B cell (primary cell): ENCODE measurements around the gene RBM19. TPM values are rescaled to one million over a fixed set of nuclear protein-coding genes. Genes with fewer than 3 reads are reported as not detected.

Source experiments
- ATAC-seq: fragments of 200-7000 bp; cut with Tn5 transposase; one replicate; pipeline ENCODE4 v1.10.0; 2021; ENCODE audit warnings: low read depth, mild to moderate bottlenecking, moderate number of reproducible peaks, moderate library complexity
- CTCF ChIA-PET: fragments of 350-600 bp; sonication (Branson Sonifier 250); formaldehyde crosslinking; loops from one replicate; lab custom pipeline; 2021; ENCODE audit warnings: antibody characterized with exemption, inconsistent platforms; lab: Charles Lee
- POLR2A ChIA-PET: fragments of 350-600 bp; sonication (Branson Sonifier 250); formaldehyde crosslinking; loops from one replicate; lab custom pipeline; 2021; ENCODE audit warnings: antibody characterized with exemption; lab: Charles Lee
- DNase-seq: peaks from one replicate; pipeline ENCODE4 v3.0.0; 2013
- H2AFZ ChIP-seq: 2 replicates; pipeline ENCODE4 v1.6.1; 2012; ENCODE audit warnings: mild to moderate bottlenecking, low read depth, low read length; ENCODE audit not compliant: insufficient read depth, poor library complexity, severe bottlenecking
- H3K27ac ChIP-seq, 2 donors: 1 replicate in 1 of 2; 2 replicates in 1 of 2; pipeline ENCODE4 v1.5.1; 2012 to 2013; ENCODE audit warnings: low read length in 2 of 2, mild to moderate bottlenecking in 2 of 2, moderate library complexity in 1 of 2
- H3K27me3 ChIP-seq, 4 experiments: fragments of 200-600 bp in 1 of 4; sonication (generic) in 1 of 4; replicated peaks in 1 of 4; 1 replicate in 2 of 4; 2 replicates in 2 of 4; pipeline versions ENCODE4 v1.6.1 to v1.7.0; 2013 to 2016; ENCODE audit warnings: low read length in 3 of 4, mild to moderate bottlenecking in 2 of 4, mixed read lengths in 1 of 4, moderate library complexity in 1 of 4; ENCODE audit not compliant: insufficient read depth in 4 of 4, control insufficient read depth in 3 of 4; ENCODE audit errors: control extremely low read depth in 1 of 4
- H3K36me3 ChIP-seq, 2 experiments: replicated peaks in 1 of 2; 1 replicate in 1 of 2; 2 replicates in 1 of 2; pipeline versions ENCODE4 v1.6.1 to v1.7.1; 2013; ENCODE audit warnings: low read length in 1 of 2; ENCODE audit not compliant: insufficient read depth in 2 of 2, control insufficient read depth in 1 of 2; ENCODE audit errors: control extremely low read depth in 1 of 2, extremely low read depth in 1 of 2
- H3K4me1 ChIP-seq, 2 donors: fragments of 200-600 bp in 1 of 2; sonication (generic) in 1 of 2; 1 replicate in 1 of 2; 2 replicates in 1 of 2; pipeline versions ENCODE4 v1.5.1 to v1.6.1; 2013 to 2017; ENCODE audit warnings: low read length in 2 of 2; ENCODE audit not compliant: control insufficient read depth in 2 of 2, insufficient read depth in 2 of 2
- H3K4me2 ChIP-seq: replicated peaks from 2 replicates; pipeline ENCODE3; 2012; ENCODE audit warnings: mild to moderate bottlenecking, low read depth, low read length; ENCODE audit not compliant: poor library complexity, severe bottlenecking
- H3K4me3 ChIP-seq, 5 experiments: fragments of 200-600 bp in 1 of 5; sonication (generic) in 1 of 5; 1 replicate in 3 of 5; 2 replicates in 2 of 5; pipeline versions ENCODE4 v1.5.1 to v1.7.0; 2011 to 2016; ENCODE audit warnings: low read length in 4 of 5, mild to moderate bottlenecking in 4 of 5, low read depth in 2 of 5, control low read depth in 1 of 5, moderate library complexity in 1 of 5; ENCODE audit not compliant: insufficient read depth in 1 of 5; ENCODE audit errors: control extremely low read depth in 1 of 5, extremely low read depth in 1 of 5
- H3K79me2 ChIP-seq: fragments of 200-600 bp; sonication (generic); one replicate; pipeline ENCODE4 v1.6.0; 2016; ENCODE audit warnings: low read length; ENCODE audit not compliant: control insufficient read depth, insufficient read depth
- H3K9ac ChIP-seq: fragments of 200-600 bp; sonication (generic); 2 replicates; pipeline ENCODE4 v1.6.1; 2017; ENCODE audit warnings: mild to moderate bottlenecking, low read length, moderate library complexity
- H3K9me3 ChIP-seq, 3 donors: one replicate each; pipeline versions ENCODE4 v1.6.1 to v1.7.1; 2013; ENCODE audit warnings: low read length in 2 of 3; ENCODE audit not compliant: control insufficient read depth in 2 of 3, insufficient read depth in 1 of 3; ENCODE audit errors: control extremely low read depth in 1 of 3
- H4K20me1 ChIP-seq: 2 replicates; pipeline ENCODE4 v1.6.0; 2012; ENCODE audit warnings: mild to moderate bottlenecking, low read length; ENCODE audit not compliant: insufficient read depth, control insufficient read depth, poor library complexity, severe bottlenecking
- H3K27ac Mint-ChIP-seq: one replicate; pipeline ENCODE4 v1.8.0; 2021; ENCODE audit warnings: mixed read lengths
- H3K27me3 Mint-ChIP-seq: one replicate; pipeline ENCODE4 v1.8.0; 2021; ENCODE audit warnings: mixed read lengths
- H3K4me1 Mint-ChIP-seq: one replicate; pipeline ENCODE4 v1.8.0; 2021; ENCODE audit warnings: mixed read lengths
- H3K4me3 Mint-ChIP-seq: one replicate; pipeline ENCODE4 v1.8.0; 2021; ENCODE audit warnings: mixed read lengths
- H3K9me3 Mint-ChIP-seq: one replicate; pipeline ENCODE4 v1.8.0; 2022; ENCODE audit warnings: mixed read lengths; ENCODE audit not compliant: insufficient read depth
- EZH2 ChIP-seq: IDR thresholded peaks from 2 replicates; pipeline ENCODE4 v1.6.1; 2012; ENCODE audit warnings: borderline replicate concordance, low read depth, mild to moderate bottlenecking, moderate library complexity, low read length; ENCODE audit not compliant: insufficient read depth, poor library complexity, severe bottlenecking
- WGBS: methylation state at CpG from one replicate; pipeline ENCODE4 v1.1.5; 2013; ENCODE audit warnings: missing lambda C conversion rate; ENCODE audit not compliant: insufficient coverage; 5-methylcytosine and 5-hydroxymethylcytosine counted together
- intact Hi-C: fragments of 100-400 bp; cut with micrococcal nuclease; formaldehyde crosslinking; loops from one replicate; pipeline ENCODE4 v1.10.0; 2022
- polyA plus RNA-seq: library from polyadenylated mRNA; depleted of rRNA; stranded (reverse); fragments of >200 nt; gene quantifications from 2 replicates; pipeline ENCODE4 v1.2.3, GENCODE V29; 2012
- total RNA-seq, 2 donors: library from RNA; stranded (reverse); fragments of 120-200 nt in 1 of 2; gene quantifications; 1 replicate in 1 of 2; 2 replicates in 1 of 2; pipeline versions ENCODE4 v1.2.3 to v1.2.4, GENCODE V29; 2013 to 2022
- TF ChIP-seq, protein P1 (sequence below): fragments of 200-600 bp; IDR thresholded peaks from one replicate; pipeline ENCODE4 v1.8.0; 2022; ENCODE audit warnings: antibody characterized with exemption, mild to moderate bottlenecking

The RBM19 gene
- total and polyA plus RNA-seq, 2 donors (not counting 1 experiment from before 2014, with no cell fraction given): 43.1 to 90.0 TPM

DNA sequence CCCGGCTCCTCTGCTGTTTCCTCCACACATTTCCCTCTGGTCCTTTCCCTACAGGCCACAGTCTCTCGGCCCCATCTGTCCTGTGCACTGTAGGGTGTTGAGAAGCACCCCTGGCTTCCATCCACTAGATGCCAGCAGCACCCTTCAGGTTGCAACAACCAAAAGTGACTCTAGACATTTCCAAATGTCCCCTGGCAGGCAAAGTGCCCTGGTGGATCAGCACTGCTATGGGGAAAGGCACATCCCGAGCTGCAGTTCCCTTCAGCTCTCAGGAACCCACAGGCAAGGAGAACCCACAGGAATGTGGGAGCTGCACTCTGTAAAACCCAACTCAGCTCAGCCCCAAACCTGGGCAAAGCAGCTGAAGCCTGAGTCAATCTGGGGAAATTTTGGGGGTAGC is 77.0 kb downstream of the RBM19 start:
- CTCF ChIA-PET: no interaction called here
- H3K27ac Mint-ChIP-seq: no peak overlapping the region

DNA sequence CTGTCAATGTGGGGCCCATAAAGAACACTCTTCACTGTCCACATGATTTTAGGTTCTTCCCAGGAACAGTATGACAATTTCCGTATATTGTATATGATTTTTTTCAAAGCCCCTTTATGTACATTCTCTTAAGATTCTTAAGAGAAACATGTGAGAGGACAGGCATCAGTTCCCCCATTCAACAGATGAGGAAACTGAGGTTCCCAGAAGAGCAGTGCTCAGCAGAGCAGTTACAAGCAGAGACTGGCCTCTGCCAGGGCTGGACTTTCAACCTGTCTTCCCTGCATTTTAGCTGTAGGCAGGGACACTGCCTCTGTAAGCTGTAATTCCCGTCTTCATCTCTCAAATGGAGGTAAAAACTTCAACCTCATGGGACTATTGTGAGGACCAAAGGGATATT is 77.7 kb downstream of the RBM19 start:
- ChIA-PET POLR2A (no interaction called here), CTCF (no interaction called here)
- no peak for ATAC-seq
- Histone ChIP-seq H3K4me1 (no peaks in the 10 kb centered on the region), H3K9me3 (peaks cover 0 to 3% (median 0%) of the 10 kb centered on the region in 3 donors), H4K20me1 (no peaks in the 10 kb centered on the region), H3K9ac (no peak overlapping the region), H3K36me3 (peaks cover 0 to 24% of the 10 kb centered on the region in 2 experiments), H3K4me2 (no peak overlapping the region), H3K27me3 (no peaks in the 10 kb centered on the region), H3K27ac (no peak overlapping the region), H3K4me3 (no peak overlapping the region), H2AFZ (no peak overlapping the region), H3K79me2 (no peaks in the 10 kb centered on the region)
- Mint-ChIP-seq H3K4me1 (no peaks in the 10 kb centered on the region), H3K27me3 (no peaks in the 10 kb centered on the region), H3K4me3 (no peak overlapping the region), H3K27ac (no peak overlapping the region), H3K9me3 (no peaks in the 10 kb centered on the region)
- WGBS: no CpG with 5 or more reads among the region's 2 CpGs
- intact Hi-C loops: no loop called here
- TF ChIP-seq, protein P1, sequence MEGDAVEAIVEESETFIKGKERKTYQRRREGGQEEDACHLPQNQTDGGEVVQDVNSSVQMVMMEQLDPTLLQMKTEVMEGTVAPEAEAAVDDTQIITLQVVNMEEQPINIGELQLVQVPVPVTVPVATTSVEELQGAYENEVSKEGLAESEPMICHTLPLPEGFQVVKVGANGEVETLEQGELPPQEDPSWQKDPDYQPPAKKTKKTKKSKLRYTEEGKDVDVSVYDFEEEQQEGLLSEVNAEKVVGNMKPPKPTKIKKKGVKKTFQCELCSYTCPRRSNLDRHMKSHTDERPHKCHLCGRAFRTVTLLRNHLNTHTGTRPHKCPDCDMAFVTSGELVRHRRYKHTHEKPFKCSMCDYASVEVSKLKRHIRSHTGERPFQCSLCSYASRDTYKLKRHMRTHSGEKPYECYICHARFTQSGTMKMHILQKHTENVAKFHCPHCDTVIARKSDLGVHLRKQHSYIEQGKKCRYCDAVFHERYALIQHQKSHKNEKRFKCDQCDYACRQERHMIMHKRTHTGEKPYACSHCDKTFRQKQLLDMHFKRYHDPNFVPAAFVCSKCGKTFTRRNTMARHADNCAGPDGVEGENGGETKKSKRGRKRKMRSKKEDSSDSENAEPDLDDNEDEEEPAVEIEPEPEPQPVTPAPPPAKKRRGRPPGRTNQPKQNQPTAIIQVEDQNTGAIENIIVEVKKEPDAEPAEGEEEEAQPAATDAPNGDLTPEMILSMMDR: no peak
- TF ChIP-seq EZH2: no peak
- DNase-seq: no peak

More for the DNA sequence above, 77.0 kb downstream of the RBM19 start:
- no peak for DNase-seq
- Histone ChIP-seq H3K36me3 (peaks cover 0 to 26% of the 10 kb centered on the region in 2 experiments), H3K27me3 (no peaks in the 10 kb centered on the region), H3K4me3 (no peak overlapping the region), H3K4me1 (no peaks in the 10 kb centered on the region), H4K20me1 (no peaks in the 10 kb centered on the region), H3K9ac (no peak overlapping the region), H2AFZ (no peak overlapping the region), H3K9me3 (peaks cover 0 to 3% (median 0%) of the 10 kb centered on the region in 3 donors), H3K27ac (no peak overlapping the region), H3K79me2 (no peaks in the 10 kb centered on the region), H3K4me2 (no peak overlapping the region)
- Mint-ChIP-seq H3K4me1 (no peaks in the 10 kb centered on the region), H3K9me3 (no peaks in the 10 kb centered on the region), H3K27me3 (no peaks in the 10 kb centered on the region), H3K4me3 (no peak overlapping the region)
- intact Hi-C loops: no loop called here
- POLR2A ChIA-PET: no interaction called here
- no peak for ATAC-seq
- no peak for TF ChIP-seq EZH2
- TF ChIP-seq, protein P1: no peak
- 96% methylated on average over 2 of the region's 3 CpGs for WGBS
